GM18508 (cell line): Measurements from ENCODE around the gene PCBD2.
"Not testable (repeated sequence)": the region's sequence is repeated elsewhere in the genome, so short reads cannot be mapped to it uniquely, and the experiment has no call there.

ENCODE experiments used
- ATAC-seq: cut with Tn5 transposase; IDR thresholded peaks from one replicate; pipeline ENCODE4 v1.9.1; 2021; ENCODE audit warnings: moderate number of reproducible peaks; ENCODE audit not compliant: insufficient read depth, unreplicated experiment

The PCBD2 gene

DNA sequence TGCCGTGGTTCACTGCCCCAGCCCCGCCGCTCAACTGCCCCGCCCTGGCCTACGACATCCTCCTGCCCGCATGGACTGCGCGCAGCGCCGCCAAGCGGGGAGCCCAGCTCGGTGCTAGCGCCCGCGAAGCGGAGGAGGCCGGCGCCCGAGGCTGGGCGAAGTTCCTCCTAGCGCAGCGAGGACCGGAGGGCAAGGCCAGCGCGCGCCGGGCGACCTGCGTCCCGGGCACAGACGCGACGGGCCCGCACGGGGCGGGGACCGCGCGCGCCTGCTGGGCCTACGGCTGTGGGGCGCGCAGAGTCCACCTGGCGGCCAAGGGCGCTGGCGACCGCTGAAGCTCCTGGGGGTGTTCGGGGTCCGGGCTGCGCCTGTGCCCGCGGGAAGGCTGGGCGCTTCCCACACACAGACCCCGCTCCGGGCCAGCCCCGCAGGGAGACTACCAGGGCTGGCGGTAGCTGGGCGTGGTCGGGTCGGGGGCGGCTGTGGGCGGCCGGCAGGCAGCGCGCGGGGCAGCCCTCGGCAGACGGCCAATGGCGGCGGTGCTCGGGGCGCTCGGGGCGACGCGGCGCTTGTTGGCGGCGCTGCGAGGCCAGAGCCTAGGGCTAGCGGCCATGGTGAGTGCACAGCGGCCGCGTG is at the start of gene PCBD2:
PCBD2 (plus strand) TSS at position 522 of the 636 bp plus-strand sequence; CDS start at position 531, 9 bp downstream.
- peak; percentile 37 for ATAC-seq

- not testable (repeated sequence) for ATAC-seq
Measured at GRCh38 chr5:134856465-134856864, 48.5 kb upstream of the PCBD2 start.

DNA sequence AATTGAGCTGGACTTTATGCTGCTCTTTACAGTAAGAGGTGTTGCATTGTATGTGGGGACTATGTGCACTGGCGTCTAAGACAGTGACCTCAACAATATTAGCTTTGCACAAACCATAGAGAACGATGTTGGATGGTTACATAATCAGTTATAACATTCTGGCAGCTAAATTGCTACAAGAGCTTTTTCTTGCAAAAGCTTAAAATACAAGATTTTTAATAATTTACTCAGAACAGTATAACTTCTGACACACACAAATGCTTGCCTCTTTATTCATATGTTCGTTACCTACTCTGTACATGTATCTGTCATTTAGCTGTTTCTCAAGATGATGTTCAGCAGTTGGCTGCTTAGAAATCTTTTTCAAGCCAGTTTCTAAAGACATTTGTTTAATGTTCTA is 47.5 kb upstream of the PCBD2 start:
- ATAC-seq, result no peak

DNA sequence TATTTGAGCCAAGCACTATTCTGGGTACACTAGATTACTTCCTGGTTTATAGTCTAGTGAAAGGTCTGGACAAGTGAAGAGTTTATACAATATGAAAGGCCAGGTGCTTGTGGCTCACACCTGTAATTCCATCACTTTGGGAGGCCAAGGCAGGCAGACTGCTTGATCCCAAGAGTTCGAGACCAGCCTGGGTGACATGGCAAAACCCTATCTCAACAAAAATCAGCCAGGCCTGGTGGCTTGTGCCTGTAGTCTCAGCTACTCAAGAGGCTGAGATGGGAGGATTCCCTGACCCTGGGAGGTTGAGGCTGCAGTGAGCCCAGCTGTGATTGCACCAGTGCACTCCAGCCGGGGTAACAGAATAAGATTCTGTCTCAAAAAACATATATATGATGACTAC is 40.2 kb upstream of the PCBD2 start:
- ATAC-seq, result no peak

DNA sequence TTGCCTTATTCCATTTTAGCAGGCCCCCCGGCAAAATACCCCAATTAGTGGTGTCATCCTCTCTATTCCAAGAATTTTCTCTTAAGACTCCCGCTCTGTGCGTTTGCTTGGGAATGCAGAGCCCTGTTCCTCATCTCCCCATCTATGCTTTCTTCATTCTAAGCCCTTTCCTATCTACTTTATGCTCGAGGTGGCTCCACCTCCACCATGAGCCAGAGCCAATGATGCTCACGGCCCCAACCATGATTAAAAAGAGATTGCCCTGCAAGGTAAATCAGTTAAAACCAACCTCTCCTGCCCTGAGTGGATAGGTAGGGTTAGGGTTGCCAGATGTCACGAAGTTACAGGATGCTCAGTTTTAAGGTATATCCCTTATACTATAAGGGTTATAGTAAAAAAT is 31.4 kb upstream of the PCBD2 start:
- no peak for ATAC-seq

GRCh38 chr5:134873987-134874830 is 30.7 kb upstream of the PCBD2 start, which contains the start of gene TXNDC15:
TXNDC15 (plus strand) TSS chr5:134874371; CDS start chr5:134874428, 57 bp downstream.
- peak; percentile 49 for ATAC-seq

GRCh38 chr5:134874831-134875655 is 29.9 kb upstream of the PCBD2 start:
- ATAC-seq, result no peak

- ATAC-seq, result no peak
Measured at GRCh38 chr5:134877159-134877558, 27.8 kb upstream of the PCBD2 start.

GRCh38 chr5:134878403-134878802 is 26.5 kb upstream of the PCBD2 start:
- ATAC-seq, result no peak

DNA sequence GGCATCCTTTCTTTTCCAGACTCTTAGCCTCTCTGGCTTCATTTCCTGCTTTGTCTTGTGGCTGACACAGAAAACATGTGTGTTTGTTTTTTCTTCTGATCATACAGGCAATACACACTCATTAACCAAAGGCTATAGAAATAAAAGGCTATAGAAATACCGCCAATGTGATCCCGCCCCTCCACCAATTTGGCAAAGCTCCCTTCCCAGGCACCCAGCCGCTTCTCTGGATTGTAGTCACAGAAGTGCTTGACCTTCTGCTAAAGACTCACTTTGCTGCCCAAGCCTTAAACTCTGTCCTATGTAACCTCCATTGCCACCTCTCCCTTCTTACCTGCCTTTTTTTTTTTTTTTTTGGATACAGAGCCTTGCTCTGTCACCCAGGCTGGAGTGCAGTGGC is 25.5 kb upstream of the PCBD2 start:
- no peak for ATAC-seq

- ATAC-seq, result not testable (repeated sequence)
Measured at GRCh38 chr5:134880937-134881336, 24.0 kb upstream of the PCBD2 start.

DNA sequence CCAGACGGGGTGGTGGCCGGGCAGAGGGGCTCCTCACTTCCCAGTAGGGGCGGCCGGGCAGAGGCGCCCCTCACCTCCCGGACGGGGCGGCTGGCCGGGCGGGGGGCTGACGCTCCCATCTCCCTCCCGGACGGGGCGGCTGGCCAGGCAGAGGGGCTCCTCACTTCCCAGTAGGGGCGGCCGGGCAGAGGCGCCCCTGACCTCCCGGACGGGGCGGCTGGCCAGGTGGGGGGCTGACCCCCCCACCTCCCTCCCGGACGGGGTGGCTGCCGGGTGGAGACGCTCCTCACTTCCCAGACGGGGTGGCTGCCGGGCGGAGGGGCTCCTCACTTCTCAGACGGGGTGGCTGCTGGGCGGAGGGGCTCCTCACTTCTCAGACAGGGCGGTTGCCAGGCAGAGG is 23.2 kb upstream of the PCBD2 start:
- not testable (repeated sequence) for ATAC-seq

- no peak for ATAC-seq
Measured at GRCh38 chr5:134887593-134888159, 17.3 kb upstream of the PCBD2 start.

DNA sequence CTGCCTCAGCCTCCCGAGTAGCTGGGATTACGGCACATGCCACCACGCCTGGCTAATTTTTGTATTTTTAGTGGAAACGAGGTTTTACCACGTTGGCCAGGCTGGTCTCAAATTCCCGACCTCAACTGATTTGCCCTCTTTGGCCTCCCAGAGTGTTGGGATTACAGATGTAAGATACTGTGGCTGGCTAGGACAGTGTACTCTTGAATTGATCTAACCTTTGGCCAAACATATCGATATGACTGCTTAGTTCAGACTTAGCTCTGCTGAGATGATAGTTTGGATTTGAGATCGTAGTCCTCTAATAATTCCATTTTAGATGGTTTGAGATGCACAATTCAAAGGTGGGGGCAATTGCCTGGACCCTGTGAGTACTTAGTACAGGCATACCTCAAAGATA is 15.6 kb upstream of the PCBD2 start:
- no peak for ATAC-seq

DNA sequence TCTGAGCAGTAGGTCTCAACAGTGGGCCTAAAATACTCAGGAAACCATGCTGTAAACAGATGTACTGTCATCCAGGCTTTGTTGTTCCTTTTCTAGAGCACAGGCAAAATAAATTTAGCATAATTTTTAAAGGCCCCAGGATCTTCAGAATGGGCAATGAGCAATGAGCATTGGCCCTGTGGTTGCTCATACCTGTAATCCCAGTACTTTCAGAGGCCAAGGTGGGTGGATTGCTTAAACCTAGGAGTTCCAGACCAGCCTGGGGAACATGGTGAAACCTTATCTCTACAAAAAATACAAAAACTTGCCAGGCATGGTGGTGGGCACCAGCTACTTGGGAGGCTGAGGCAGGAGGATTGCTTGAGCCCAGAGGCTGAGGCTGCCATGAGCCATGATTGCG is 13.5 kb upstream of the PCBD2 start:
- no peak for ATAC-seq

DNA sequence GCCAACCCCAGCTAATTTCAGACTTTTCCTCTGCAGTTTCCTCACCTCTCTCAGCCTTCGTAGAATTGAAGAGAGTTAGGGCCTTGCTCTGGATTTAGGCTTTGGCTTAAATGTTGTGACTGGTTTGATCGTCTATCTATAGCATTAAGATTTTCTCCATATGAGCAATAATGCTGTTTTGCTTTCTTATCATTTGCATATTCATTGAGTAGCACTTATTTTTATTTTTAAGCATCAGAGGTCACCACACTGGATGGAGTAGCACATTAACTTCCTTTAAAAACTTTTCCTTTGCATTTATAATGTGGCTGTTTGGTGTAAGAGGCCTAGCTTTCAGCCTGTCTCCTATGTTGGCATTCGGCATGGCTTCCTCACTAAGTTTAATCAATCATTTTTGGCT is 12.6 kb upstream of the PCBD2 start:
- no peak for ATAC-seq

DNA sequence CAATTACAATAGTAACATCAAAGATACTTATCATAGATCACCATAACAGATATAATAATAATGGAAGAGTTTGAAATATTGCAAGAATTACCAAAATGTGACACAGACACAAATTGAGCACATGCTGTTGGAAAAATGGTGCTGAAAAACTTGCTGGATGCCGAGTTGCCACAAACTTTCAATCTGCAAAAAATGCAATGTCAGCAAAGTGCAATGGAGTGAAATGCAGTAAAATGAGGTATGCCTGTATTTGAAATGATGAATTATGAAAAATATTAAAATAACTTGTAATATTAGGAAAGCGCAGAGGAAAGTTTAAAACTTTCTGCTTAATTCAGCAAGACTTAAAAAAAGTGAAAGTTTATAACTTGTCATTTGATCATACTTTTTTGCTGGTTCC is 12.0 kb upstream of the PCBD2 start:
- ATAC-seq, result no peak

DNA sequence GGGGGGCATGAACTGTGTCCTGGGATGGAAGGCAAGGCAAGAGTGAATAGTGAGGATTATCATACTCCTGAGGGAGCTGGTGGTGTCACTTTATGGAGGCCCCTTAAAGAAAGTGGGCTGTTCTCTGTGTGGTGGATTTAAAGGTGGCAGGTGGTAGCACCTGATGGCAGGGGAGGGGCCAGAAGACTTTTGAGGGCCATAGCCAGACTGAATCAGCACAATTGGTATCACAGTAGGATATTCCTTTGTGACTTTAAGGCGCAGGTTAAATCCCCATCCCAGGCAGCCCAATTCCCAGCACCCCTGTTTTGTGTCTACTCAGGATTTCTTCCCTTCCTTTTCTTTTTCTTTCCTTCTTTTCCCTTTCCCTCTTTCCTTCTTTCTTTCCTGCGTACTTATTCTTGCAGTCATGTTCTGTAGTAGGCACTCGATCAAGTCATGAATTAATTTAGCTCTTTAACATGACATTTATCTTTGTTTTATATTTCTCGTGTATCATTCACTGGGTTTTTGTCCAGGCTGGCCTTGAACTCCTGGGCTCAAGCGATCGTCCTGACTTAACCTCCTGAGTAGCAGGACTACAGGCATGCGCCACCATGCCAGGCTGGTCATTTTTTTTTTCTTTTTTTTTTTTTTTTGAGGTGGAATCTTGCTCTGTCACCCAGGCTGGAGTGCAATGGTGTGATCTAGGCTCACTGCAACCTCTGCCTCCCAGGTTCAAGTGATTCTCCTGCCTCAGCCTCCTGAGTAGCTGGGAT is 11.0 kb upstream of the PCBD2 start:
- no peak for ATAC-seq

DNA sequence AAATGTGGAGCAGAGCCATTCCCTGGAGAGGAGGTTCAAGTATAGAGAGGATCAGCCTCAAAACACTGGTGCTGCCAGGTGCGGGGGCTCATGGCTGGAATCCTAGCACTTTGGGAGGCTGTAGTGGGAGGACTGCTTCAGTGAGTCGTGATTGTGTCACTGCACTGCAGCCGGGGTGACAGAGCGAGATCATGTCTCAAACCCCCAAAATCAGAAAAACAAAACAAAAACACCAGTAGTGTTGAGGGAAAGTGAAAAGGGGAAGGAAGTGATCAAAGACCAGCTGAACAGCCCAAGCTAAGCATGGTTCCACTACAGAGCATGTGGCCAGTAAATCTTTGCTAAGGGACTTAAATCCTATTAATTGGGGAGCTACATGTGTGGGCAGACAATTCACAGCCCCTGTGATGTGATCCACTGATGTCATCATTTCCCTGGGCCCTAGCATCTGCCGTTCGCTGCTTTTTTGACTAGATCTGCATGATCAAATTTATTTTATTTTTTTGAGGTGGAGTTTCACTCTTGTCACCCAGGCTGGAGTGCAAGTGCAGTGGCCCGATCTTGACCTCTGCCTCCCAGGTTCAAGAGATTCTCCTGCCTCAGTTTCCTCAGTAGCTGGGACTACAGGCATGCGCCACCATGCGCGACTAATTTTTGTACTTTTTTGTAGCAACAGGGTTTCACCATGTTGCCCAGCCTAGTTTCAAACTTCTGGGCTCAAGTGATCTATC is 2.7 kb upstream of the PCBD2 start:
- ATAC-seq, result peak; percentile 35
